HUDEP-2 (cell line): ENCODE data around the gene ITGB4.
"Not testable (repeated sequence)": the region's sequence is repeated elsewhere in the genome, so short reads cannot be mapped to it uniquely, and the experiment has no call there.

Experiments
- DNase-seq, 76 experiments: peaks; one replicate each; lab custom pipeline; 2025; ENCODE audit not compliant: unreplicated experiment in 76 of 76; lab: John Stamatoyannopoulos, UW

ITGB4 gene

DNA sequence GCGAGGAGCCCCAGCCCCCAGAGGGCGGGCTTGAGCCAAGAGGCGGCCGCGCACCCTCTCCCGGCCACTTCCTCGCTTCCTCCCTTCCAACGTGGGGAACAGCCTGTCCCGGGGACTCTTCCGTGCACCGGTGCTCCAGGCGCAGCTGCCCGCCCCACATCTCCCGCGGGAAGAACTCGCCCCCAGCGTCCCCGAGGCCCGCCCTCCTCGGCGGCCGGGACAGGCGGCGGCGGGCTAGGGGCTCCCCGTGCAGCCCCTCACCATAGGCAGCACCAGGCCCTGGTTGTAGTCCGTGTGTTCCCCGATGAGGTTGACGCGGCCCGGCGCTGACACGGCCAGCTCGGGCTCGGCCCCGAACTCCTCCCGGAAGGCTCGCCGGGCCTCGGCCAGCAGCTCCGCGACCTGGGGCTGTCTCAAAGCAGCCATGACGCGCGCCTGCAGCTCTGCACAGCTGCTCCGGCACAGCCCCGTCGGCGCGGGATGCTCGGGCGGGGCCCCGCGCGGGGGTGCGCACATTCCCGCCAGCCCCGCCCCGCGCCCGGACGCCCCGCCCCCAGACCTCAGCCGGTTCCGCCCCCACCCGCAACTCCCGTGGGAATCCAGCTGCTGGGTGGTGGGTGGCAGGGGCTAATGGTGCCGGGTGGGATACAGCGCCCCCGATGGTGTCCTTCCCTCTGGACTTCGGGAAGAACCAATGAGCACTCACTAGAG is 43.6 kb downstream of the ITGB4 start, which contains the start of gene GALK1:
GALK1 (minus strand) TSS at position 482 of the 711 bp plus-strand sequence; CDS start at position 426, 56 bp downstream.
- peak in 51 of 76 experiments; percentile 8 to 67 (median 43) for DNase-seq

DNA sequence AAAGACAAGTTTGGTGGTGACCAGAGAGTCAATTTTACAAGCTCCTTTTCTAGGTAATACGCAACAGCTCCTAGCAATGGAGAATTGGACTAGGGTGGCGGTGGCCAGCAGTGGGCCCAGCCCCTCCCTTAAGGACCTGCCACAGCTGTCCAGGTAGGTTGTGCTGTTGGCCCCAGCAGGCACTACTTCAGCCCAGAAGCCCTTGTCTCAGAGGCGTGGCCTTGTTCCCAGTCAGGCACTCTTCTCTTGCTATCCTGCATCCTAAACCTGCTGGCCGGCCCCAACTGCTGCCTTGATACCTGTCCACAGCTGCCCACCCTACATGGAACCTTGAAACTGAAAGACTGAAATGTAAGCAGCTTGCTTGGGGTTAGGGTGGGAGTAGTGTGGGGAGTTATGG is 44.7 kb downstream of the ITGB4 start:
- no peak for DNase-seq

DNA sequence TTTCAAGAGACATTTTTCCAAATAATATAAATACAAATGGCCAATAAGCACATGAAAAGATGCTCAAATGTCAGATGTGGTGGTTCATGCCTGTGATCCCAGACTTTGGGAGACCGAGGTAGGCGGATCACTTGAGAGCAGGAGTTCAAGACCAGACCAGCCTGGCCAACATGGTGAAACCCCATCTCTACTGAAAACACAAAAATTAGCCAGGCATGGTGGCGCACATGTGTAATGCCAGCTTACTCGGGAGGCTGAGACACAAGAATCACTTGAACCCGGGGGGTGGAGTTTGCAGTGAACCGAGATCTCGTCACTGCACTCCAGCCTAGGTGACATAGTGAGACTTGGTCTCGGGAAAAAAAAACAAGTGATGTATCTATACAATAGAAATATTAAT is 46.6 kb downstream of the ITGB4 start:
- no peak for DNase-seq

DNA sequence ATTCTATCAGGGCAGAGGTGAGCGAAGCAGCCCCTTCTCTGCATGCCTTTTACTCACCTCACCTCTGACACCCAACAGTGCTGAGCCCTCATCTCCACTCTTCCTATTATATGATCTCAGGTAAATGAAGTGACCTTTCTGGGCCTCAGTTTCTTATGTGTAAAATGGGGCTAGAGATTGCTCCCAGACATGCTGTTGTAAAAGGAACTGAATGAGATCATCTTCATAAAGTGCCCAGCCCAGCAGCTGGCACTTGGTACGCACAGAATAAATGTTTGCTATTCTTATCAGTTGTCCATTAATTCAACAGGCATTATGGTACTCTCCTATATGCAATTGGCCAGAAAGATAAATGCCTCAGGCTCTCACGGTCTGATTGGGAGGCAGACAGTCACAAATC is 48.3 kb downstream of the ITGB4 start:
- DNase-seq, result peak in 35 of 76 experiments; percentile 8 to 80 (median 34)

DNA sequence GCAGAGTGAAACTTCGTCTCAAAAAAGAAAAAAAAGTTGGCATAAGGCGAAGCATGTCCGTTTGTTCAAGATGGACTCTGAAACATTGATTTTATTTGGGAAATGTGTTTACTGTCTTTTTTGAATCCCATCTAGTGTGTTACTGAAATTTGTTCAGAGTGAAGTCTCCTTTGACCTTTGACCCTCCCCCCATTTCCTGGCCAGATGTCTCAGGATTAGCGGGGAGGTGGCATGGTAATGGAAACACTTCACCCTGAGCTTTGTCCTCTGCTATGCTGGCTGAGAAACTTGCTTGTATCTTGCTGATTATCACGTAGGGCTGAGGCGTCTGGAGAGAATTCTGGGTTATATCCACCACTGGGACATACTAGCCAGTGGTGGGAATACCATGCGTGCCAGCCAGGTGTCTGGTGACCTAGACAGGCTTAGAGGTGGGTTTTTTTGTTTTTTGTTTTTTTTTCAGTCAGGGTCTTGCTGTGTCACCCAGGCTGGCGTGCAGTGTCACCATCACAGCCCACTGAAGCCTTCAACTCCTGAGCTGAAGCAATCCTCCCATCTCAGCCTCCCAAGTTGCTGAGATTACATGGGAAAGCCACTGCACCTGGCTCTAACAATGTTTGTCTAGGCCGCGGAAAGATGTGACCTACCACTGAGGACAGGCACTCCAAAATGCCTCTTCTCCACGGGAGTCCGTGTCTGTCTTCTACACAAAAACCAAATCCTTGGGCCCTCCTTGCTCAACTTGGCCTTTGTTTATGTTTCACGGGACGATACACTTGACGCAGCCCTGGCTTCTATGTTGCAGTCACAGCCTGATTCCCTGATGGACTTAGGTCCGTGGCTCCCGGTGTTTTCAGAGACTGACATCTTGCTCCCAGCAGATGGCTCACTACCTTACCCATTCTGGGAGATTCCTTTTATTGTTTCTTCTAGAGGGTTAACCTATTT is 50.3 kb downstream of the ITGB4 start:
- no peak for DNase-seq

DNA sequence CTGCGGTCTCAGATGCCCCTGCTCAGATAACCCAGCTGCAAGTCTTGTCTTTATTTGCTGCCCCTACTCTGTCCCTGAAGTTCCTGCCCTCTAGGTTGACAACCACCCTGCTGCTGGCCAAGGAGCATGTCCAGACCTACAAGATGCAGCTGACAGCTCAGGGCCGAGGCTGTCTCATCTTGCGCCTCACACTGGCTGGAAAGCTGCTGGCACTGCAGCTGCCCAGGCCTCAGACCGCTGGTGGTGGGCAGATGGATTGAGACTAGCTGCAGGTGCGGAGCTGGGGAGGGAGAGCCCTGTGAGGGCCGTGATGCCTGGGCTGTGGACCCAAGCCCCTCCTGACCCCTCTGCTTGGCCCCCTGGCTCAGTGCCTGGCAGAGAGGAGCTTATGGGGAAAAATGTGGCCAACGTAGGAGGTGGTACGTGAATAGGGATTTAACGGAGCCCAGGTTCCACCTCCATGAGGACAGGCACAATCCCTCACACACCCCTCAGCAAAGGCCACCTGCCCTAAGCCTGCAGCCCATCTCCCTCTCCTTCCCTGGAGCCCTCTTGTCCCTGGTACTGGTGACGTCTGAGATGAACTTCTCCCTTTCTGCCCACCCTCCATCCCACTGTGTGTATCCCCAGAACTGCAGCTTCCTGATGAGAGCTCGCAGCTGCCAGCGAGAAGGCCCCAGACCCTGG is 52.0 kb downstream of the ITGB4 start:
- no peak for DNase-seq

DNA sequence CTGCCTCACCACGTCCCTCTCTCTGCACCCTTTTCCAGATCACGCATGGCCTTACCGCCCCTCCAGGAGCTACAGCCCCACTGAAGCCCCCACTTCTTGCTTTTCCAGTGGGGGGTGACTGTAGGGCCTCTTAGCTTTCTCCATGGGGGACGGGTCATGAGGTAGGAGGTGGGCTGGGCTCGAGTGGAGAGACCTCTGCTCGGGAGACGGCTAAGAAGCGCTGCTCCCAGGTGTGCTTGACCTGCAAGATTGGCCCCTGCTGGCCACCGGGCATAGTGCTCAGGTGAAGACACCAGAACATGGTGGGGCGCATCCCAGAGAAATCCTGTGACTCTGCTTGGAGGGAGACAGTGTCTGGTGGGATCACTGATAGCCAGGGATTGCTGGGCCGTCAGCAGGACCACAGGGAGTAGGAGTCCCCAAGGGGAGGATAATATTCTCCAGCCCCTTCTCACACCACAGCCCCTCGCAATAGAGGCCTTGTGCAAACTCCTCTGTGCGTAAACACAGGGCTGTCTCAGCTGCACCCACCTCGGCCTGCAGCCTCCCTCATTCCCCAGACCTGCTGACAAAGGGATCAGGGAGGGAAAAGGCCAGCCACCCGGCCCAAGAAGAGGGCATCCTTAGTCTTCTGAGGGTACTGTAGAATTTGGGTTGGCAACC is 52.7 kb downstream of the ITGB4 start:
- DNase-seq, result no peak

DNA sequence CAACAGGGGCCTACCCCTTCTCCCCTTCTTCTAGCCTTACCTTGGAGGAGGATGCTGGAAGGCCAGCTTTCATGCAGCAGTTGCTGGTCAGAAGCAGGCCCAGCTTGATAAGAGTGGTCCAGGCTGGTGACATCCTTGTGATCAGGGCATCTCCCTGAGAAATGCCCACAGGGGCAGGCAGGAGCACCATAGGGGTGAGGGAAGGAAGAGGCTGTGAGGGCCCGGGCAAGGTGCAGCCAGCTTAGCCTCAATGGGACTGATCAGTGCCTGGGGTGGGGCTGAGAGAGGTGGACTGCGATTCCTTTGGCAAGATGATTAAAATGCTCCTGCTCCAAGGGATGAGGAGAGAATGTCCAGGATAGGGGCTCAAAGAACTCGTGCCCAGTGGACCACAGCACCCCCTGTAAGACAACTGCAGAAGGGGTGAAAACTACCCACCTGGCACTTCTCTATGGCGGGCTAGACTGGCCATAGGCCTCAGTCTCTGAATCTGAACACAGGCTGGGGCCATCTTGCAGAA is 53.3 kb downstream of the ITGB4 start:
- no peak for DNase-seq

DNA sequence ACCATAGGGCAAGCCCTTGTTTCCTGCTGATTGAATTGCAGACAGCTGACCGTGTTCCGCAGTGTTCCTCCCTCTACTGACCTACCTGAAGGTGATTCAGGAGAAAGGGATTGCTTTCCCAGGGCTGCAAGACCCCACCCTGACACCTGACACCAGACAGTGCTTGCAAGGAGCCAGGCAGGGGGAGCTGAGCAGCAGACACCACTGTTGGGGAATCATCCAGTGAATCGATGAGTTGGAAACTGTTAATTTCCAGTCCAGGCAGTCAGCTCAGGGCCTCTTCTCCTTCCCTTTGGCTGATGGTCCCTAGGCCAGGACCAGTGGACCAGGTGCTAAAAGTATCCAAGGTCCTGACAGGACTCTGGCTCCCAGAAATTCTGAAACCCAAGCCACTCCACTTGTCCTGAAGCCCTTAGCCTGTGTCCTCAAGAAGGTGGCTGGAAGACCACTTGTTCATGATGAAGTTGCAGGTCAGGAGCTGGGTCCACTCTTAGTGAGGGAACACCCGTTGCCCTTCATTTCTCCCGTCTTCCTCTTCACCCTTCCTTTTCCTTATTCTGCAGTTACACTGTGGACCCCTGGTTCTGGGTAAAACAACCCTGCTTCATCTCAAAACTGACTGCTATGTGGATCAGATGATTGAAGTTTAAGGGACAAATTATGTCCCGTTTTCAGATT is 53.9 kb downstream of the ITGB4 start:
- DNase-seq, result no peak

DNA sequence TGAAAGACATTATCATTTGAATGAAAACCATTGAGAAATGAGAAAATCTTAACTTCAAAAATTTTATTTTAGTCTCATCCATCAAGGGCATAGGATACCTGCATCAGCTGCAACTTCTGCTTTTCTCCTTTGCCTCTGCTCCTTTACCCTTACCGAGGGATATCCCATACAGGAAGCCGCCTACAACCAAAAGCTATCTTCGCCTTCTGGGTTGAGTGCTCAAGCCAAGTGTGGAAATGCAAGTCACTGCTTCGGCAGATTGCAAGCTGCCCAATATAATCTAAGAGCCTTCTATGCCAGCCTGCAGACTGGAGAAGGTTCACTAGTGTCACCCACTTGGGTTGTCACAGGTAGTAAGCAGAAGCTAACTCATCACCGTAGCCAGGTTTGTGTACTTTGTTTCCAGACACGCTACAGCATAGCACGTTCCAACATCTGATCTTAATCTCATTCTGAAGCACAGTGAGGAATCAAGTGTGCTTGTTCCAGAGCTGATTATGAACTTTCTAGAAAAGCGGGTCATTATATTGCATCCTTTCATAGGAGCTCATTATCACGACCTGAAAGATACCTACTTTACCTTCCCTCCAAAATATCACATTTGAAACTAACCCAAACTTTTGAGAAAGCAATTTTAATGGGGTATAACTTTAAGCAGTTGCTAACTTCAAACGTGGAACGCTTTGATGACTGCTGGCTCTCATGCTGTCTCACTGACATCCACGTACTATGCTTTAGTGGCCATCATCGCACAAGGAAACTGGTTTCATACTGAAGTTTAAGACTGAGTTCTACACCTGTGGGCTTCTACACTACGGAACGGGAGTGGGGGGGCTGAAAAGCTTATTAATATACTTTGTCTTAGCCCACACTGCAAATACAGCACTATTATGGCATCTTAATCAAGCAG is 55.4 kb downstream of the ITGB4 start:
- DNase-seq, result peak in 28 of 76 experiments; percentile 9 to 59 (median 30)

DNA sequence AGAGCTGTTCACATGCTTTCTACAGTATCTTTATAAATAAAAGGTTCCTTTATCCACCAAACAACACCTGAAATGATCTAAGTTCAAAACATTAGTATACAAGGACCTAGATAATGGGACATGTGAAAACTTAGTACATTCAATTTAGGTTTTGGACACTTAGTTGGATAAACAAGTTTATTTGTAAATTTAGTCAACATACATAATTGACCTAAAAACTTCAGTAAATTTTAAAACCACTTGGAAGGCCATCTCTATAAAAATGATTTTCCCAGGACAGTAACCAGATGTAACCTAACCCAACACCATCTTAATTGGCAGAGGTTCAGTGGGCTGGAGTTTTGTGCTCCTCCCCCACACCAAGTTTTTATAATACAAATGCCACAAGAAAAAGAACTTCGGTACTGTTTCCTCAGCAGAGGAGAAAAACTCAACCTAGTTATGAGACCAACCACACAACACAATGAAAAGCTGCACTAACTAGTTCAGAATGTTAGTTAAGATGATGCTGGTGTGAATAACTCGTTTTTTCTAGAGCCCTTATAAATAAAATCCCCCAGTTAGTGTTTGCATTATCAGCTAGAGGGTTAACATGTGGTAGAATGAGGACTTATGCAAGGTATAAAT is 56.1 kb downstream of the ITGB4 start:
- no peak for DNase-seq

DNA sequence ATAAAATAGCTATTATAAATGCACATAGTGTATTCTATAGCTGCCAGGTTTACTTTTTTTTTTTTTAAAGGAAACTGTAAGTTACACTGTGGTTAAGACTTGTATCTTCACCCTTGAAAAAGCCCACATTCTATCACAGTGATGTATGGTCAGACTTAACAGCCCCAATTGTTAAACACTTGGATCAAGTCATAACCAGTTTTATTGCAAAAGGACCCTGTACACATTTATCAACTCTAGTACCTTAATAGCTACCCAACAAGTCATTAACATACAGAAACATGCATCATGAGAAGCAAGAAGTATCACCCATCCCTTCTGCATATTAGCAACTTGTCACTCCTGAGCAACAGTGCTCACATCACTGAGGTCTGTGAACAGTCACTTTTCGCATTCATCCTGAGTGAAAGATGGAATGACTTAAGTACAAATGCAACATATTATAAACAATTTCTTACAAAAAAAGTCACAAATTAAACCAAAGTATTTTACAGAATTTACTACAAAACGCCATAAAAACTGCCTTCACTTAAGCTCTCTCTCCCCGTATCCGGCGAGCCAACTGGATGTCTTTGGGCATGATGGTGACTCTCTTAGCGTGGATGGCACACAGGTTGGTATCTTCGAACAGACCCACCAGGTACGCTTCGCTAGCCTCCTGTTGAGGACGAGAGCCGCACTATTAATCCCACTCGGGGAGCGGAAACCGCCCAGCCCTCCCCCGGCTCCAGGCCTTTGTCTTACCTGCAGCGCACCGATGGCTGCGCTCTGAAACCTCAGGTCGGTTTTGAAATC is 57.0 kb downstream of the ITGB4 start:
- DNase-seq, result not testable (repeated sequence)

DNA sequence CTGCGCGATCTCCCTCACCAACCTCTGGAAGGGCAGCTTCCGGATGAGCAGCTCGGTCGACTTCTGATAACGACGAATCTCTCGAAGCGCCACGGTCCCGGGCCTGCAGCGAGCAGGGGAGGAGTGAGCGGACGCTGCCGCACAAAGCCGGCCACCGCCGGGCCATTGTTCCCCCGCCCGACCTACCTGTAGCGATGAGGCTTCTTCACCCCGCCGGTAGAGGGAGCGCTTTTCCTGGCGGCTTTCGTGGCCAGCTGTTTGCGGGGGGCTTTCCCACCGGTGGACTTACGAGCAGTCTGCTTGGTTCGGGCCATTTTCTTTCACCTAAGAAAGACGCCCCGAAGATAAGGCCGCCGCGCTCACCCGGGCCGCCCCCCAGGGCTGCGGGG is 57.6 kb downstream of the ITGB4 start:
- DNase-seq, result peak in 42 of 76 experiments; percentile 21 to 82 (median 65)

DNA sequence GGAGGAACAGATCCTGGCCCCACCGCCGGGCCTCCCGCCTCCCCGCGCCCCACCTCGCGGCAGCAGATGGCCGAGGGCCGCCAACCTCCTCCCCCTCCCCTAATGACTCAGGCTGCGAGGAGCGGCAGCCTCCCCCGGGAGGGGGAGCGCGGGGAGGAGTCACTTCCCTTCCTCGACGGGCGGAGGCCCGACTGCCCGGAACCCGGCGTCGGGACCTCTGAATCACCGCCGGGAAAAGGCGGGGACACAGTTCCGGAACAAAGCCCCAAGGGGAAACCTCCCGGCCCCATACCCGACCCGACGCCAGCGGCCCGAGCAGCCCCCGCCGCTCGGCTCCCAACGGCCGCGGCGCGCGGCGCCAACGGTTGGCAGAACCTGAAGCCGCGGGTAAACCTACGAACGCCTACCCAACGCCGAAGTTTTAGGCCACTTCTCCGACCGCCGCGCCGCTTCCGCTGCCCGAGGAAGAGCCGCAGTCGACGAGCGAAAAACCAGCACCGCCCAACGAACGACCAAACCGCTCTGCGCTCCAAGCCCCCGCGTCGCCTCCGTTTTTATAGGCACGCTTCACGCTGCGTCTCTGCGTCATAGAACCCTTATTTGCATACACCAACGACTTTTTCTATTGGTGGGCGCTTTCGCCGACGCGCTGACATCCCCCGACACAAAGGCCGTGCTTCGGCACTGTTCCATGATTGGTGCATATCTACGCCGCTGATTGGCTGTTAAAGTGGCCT is 58.2 kb downstream of the ITGB4 start:
- peak in 75 of 76 experiments; percentile 64 to 99 (median 97) for DNase-seq

DNA sequence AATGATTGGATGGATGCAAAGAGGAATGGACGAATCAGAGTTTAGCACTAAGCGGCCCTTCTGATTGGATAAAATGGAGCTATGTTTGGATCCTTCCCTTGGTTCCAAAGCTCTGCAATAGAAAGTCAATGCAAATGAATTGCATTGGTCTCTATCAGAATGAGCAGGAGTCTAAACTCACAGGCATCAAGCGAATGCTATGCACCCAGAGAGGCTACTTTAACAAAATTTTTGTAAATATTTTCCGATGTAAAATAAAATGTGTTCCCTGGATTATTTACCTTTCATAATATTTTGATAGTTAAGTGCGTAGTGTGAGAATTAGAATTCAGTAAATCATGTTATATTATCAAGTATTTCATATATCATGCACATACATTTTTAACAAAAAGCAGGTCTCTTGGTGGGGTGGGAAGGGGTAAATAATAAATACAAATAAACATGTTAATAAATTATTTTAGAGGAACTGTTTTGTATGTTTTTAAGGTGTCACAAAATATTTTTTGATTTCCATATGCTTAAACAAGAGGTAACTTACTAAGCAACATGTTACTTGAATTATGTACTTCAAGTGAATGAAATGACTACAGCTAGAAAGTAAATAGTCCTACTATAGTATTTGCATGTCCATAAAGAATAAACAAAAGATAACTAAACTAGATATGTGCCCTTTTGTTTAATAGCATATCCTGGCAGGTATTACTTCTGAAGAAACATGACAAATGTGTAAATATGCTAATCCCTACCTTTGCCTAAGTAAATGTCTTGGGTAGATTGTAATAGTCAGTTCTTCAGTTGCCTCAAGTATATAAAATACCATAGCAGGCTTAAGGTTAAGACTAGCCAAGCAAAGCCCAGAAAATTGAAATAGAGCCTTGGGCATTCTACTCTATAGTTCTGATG is 59.0 kb downstream of the ITGB4 start:
- no peak for DNase-seq
